Fibroblast of skin of abdomen (primary cell): ENCODE results near the gene SPSB3.

Source experiments
- DNase-seq: peaks from one replicate; pipeline ENCODE4 v3.0.0-alpha.2; 2013

Gene SPSB3

GRCh38 chr16:1788095-1788707 is 5.8 kb upstream of the SPSB3 start:
- DNase-seq, result no peak

GRCh38 chr16:1787322-1788094 is 5.1 kb upstream of the SPSB3 start:
- DNase-seq, result no peak

GRCh38 chr16:1787056-1787321 is 4.6 kb upstream of the SPSB3 start:
- no peak for DNase-seq

GRCh38 chr16:1786242-1787055 is 4.1 kb upstream of the SPSB3 start:
- DNase-seq, result no peak

GRCh38 chr16:1785846-1786170 is 3.4 kb upstream of the SPSB3 start:
- DNase-seq, result no peak

- DNase-seq, result no peak
Measured at GRCh38 chr16:1784977-1785845, 2.8 kb upstream of the SPSB3 start.

- DNase-seq, result no peak
Measured at GRCh38 chr16:1781758-1782407, 488 bp downstream of the SPSB3 start.

GRCh38 chr16:1781254-1781653 is 1.1 kb downstream of the SPSB3 start:
- DNase-seq, result no peak

GRCh38 chr16:1780677-1781072 is 1.7 kb downstream of the SPSB3 start:
- DNase-seq, result no peak

- DNase-seq, result no peak
Measured at GRCh38 chr16:1779741-1780676, 2.4 kb downstream of the SPSB3 start.

GRCh38 chr16:1779234-1779701 is 3.1 kb downstream of the SPSB3 start:
- DNase-seq, result no peak

GRCh38 chr16:1778200-1779179 is 3.9 kb downstream of the SPSB3 start:
- DNase-seq, result no peak

- DNase-seq, result no peak
Measured at GRCh38 chr16:1777375-1778199, 4.8 kb downstream of the SPSB3 start.

- no peak for DNase-seq
Measured at GRCh38 chr16:1776991-1777374, 5.4 kb downstream of the SPSB3 start.

GRCh38 chr16:1776672-1776955 is 5.8 kb downstream of the SPSB3 start:
- no peak for DNase-seq

GRCh38 chr16:1775846-1776671 is 6.3 kb downstream of the SPSB3 start:
- no peak for DNase-seq

- no peak for DNase-seq
Measured at GRCh38 chr16:1775006-1775845, 7.1 kb downstream of the SPSB3 start.
